K562 (cell line): ENCODE results near the gene GBF1.

Experiments used
- CREB5 ChIP-seq: fragments of 250-450 bp; sonication (Bioruptor Pico); IDR thresholded peaks from 2 replicates; pipeline ENCODE4 v1.5.0; 2020; ENCODE audit warnings: mild to moderate bottlenecking
- CTCF ChIP-seq, 3 experiments: IDR thresholded peaks in 2 of 3; conservative IDR thresholded peaks in 1 of 3; 2 replicates each; pipeline ENCODE4 v1.5.1; 2011 to 2012; ENCODE audit warnings: low read length in 3 of 3, mild to moderate bottlenecking in 3 of 3, control low read depth in 2 of 3, improper control_type of control experiment in 1 of 3, inconsistent platforms in 1 of 3, low read depth in 1 of 3, mixed read lengths in 1 of 3, moderate library complexity in 1 of 3; ENCODE audit not compliant: insufficient read depth in 2 of 3
- JUN ChIP-seq, 2 experiments: sonication (generic) in 1 of 2; formaldehyde crosslinking in 1 of 2; IDR thresholded peaks; 2 replicates each; pipeline versions ENCODE4 v1.6.1 to v1.8.0; 2012 to 2022; ENCODE audit warnings: borderline replicate concordance in 2 of 2, mild to moderate bottlenecking in 2 of 2, improper control_type of control experiment in 1 of 2, low read depth in 1 of 2, low read length in 1 of 2, missing genetic modification reagents in 1 of 2
- MYNN ChIP-seq, 2 experiments: sonication (generic); formaldehyde crosslinking in 1 of 2; IDR thresholded peaks; 2 replicates each; pipeline versions ENCODE4 v1.5.0 to v1.6.1; 2016 to 2020; ENCODE audit warnings: antibody characterized with exemption in 1 of 2, missing genetic modification reagents in 1 of 2
- NELFE ChIP-seq: IDR thresholded peaks from 2 replicates; pipeline ENCODE4 v1.6.1; 2011; ENCODE audit warnings: mild to moderate bottlenecking; ENCODE audit not compliant: insufficient read depth, insufficient read length
- NFIC ChIP-seq: fragments of 450-650 bp; IDR thresholded peaks from 2 replicates; pipeline ENCODE4 v1.6.1; 2017; ENCODE audit warnings: mild to moderate bottlenecking, inconsistent platforms
- NFYB ChIP-seq: IDR thresholded peaks from 2 replicates; pipeline ENCODE4 v1.6.1; 2011; ENCODE audit warnings: mild to moderate bottlenecking, moderate library complexity; ENCODE audit not compliant: insufficient read length; ENCODE audit errors: extremely low read depth
- POLR2A ChIP-seq: fragments of 450-650 bp; conservative IDR thresholded peaks from 2 replicates; pipeline ENCODE4 v1.6.1; 2016
- TEAD4 ChIP-seq, 2 experiments: sonication (generic) in 1 of 2; formaldehyde crosslinking in 1 of 2; IDR thresholded peaks; 2 replicates each; pipeline versions ENCODE4 v1.6.1 to v1.8.0; 2012 to 2022; ENCODE audit warnings: borderline replicate concordance in 1 of 2, inconsistent platforms in 1 of 2, low read length in 1 of 2, mild to moderate bottlenecking in 1 of 2, missing genetic modification reagents in 1 of 2
- ZBTB1 ChIP-seq: sonication (generic); formaldehyde crosslinking; IDR thresholded peaks from 2 replicates; pipeline ENCODE4 v1.8.1; 2023; ENCODE audit warnings: missing genetic modification reagents, low read depth, mild to moderate bottlenecking, borderline replicate concordance
- ZKSCAN8 ChIP-seq: fragments of 200-800 bp; sonication (Bioruptor generic); IDR thresholded peaks from 2 replicates; pipeline ENCODE4 v1.6.1; 2016; ENCODE audit warnings: missing genetic modification characterization, missing compliant biosample characterization
- ZNF609 ChIP-seq: sonication (generic); formaldehyde crosslinking; IDR thresholded peaks from 2 replicates; pipeline ENCODE4 v1.8.1; 2023; ENCODE audit warnings: missing genetic modification reagents, mild to moderate bottlenecking, borderline replicate concordance

GRCh38 chr10:102264371-102264770 lies 19.0 kb downstream of the GBF1 start:
- TF ChIP-seq CTCF (IDR thresholded peaks at IDR 0.05 in 2 of 3, conservative IDR thresholded peaks at IDR 0.05 in 1 of 3; ENCODE audit: insufficient read depth in 2 of 3, low read depth in 1 of 3, low read length in 3 of 3) (no peak), NELFE (no peak), ZNF609 (CRISPR knock-in tag) (no peak), POLR2A (no peak), CREB5 (CRISPR knock-in tag) (no peak), NFYB (no peak), TEAD4 (IDR thresholded peaks at IDR 0.05; ENCODE audit: low read length) (no peak), TEAD4 (CRISPR knock-in tag; IDR thresholded peaks at IDR 0.05; ENCODE audit: borderline replicate concordance) (no peak), ZBTB1 (no peak), MYNN (IDR thresholded peaks at IDR 0.05) (no peak), MYNN (CRISPR knock-in tag; IDR thresholded peaks at IDR 0.05) (no peak), JUN (IDR thresholded peaks at IDR 0.05; ENCODE audit: borderline replicate concordance, low read depth, low read length) (no peak), JUN (CRISPR knock-in tag; IDR thresholded peaks at IDR 0.05; ENCODE audit: borderline replicate concordance) (no peak), ZKSCAN8 (CRISPR knock-in tag) (no peak), NFIC (no peak)
